Measurements from ENCODE around the gene AP2A2.
"Not testable (repeated sequence)": the region's sequence is repeated elsewhere in the genome, so short reads cannot be mapped to it uniquely, and the experiment has no call there.

AP2A2 gene

DNA sequence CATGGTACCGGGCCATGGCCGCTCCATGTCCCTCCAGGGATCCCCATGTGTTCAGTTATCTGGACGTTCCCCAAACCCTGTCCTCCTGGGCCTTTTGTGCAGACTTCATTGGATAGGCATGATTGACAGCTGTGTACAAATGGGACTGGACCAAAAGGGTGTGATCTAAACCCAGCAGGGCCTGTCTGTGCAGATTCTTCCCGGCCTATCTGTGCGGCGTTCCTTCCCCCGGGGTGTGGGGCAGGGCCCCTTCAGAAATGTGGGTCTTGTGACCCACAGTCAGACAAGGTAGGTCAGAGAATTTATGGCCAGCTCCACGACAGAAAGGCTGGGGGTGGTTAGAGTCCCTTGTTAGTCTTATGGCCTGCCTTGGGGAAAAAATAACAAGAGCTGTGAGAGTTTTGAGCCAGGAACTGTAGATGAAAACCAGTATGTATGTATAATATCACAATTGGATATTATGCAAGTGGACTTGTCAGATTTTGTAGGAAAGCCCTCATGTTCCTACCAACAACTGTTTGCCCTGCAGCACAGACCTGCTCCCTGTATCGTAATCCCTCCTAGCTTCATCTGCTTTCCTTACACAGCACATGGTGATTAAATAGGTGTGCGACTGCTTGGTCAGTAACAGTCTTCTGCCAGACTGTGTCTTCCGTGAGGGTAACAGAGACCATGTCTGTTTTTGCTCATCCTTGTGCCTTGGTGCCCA lies 31.7 kb downstream of the AP2A2 start:
- no peak for DNase-seq (ENCODE audit: low read depth, low spot score)
- Histone ChIP-seq H3K36me3 (ENCODE audit: insufficient read depth, low read length) (peaks cover 49% of the 10 kb centered on the region), H3K9ac (ENCODE audit: insufficient read length) (no peak overlapping the region), H3K9me3 (ENCODE audit: low read depth, low read length) (no peaks in the 10 kb centered on the region), H3K4me3 (no peak overlapping the region), H3K27ac (no peak overlapping the region)
- TF ChIP-seq EZH2 (IDR thresholded peaks at IDR 0.05) (no peak), POLR2AphosphoS5 (IDR thresholded peaks at IDR 0.05; ENCODE audit: borderline replicate concordance, low read depth, low read length) (no peak), FOXP2 (optimal IDR thresholded peaks at IDR 0.05; ENCODE audit: control extremely low read depth, extremely low read length, insufficient read depth) (no peak)

DNA sequence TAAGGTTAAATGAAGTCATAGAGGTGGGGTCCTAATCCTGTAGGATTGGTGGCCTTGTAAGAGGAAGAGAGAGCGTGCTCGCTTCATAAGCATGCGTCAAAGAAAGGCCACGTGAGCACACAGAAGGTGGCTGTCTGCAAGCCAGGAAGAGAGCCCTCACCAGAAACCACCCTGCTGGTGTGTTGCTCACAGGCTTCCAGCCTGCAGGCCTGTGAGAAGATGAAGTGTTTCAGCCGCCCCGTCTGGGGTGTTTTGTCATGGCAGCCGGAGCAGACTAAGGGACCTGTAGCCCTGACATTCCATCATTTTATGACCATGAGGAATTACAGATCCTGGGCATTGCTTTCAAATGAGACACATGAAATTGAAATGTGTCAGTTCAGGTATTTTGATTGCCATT lies 32.4 kb downstream of the AP2A2 start:
- no peaks in the 10 kb centered on the region for H3K9me3 ChIP-seq (ENCODE audit: low read depth, low read length)
- H3K36me3 ChIP-seq (ENCODE audit: insufficient read depth, low read length) = peaks cover 55% of the 10 kb centered on the region
- TF ChIP-seq EZH2 (IDR thresholded peaks at IDR 0.05) = no peak
- TF ChIP-seq FOXP2 (optimal IDR thresholded peaks at IDR 0.05; ENCODE audit: control extremely low read depth, extremely low read length, insufficient read depth) = no peak
- TF ChIP-seq POLR2AphosphoS5 (IDR thresholded peaks at IDR 0.05; ENCODE audit: borderline replicate concordance, low read depth, low read length) = no peak
- no peak for DNase-seq (ENCODE audit: low read depth, low spot score)
- H3K9ac ChIP-seq (ENCODE audit: insufficient read length) = no peak overlapping the region
- no peak overlapping the region for H3K27ac ChIP-seq
- H3K4me3 ChIP-seq = no peak overlapping the region

DNA sequence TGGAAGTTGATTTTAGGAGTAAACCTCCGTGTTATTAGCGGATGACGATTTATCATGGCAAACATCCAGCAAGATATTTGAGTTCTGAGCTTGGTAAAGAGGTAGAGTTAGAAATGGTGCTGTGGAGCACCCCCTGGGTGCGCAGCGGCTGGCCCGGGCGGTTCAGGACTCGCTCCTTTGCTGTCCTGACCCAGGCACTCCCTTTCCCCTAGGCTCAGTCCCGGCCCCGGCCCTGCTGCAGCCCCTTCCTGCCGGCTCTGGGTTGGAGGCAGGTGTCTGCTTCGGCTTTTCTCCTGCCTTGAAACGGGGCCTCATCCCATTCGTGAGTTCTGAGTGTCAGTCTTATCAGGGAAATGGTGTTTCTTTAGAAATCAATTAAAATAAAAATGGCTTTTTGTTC lies 33.4 kb downstream of the AP2A2 start:
- H3K27ac ChIP-seq = no peak overlapping the region
- no peak for DNase-seq (ENCODE audit: low read depth, low spot score)

DNA sequence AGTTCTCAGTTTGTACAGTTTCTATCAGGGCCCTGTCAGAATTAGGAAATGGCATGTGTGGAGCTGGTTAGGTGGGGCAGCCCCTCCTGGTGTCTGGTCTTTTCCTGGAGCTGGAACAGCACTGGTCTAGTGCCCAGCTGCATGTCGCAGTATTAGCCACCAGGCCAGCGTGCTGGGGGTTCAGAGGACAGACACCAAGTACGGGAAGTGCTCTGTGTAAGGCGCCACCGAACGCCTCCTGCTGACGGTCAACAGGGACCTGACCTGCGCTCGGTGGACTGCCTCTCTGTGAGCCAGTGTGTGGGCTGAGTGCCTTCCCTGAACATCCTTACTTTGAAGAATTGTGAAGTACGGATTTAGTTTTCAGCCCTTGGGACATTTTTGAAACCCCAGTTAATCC lies 33.9 kb downstream of the AP2A2 start:
- no peak for DNase-seq (ENCODE audit: low read depth, low spot score)
- H3K9me3 ChIP-seq (ENCODE audit: low read depth, low read length) = no peaks in the 10 kb centered on the region
- peaks cover 70% of the 10 kb centered on the region for H3K36me3 ChIP-seq (ENCODE audit: insufficient read depth, low read length)

More for the DNA sequence above, 33.4 kb downstream of the AP2A2 start:
- no peak overlapping the region for H3K9ac ChIP-seq (ENCODE audit: insufficient read length)
- no peak overlapping the region for H3K4me3 ChIP-seq
- H3K9me3 ChIP-seq (ENCODE audit: low read depth, low read length) = no peaks in the 10 kb centered on the region
- peaks cover 65% of the 10 kb centered on the region for H3K36me3 ChIP-seq (ENCODE audit: insufficient read depth, low read length)
- TF ChIP-seq EZH2 (IDR thresholded peaks at IDR 0.05) = no peak
- no peak for TF ChIP-seq POLR2AphosphoS5 (IDR thresholded peaks at IDR 0.05; ENCODE audit: borderline replicate concordance, low read depth, low read length)
- no peak for TF ChIP-seq FOXP2 (optimal IDR thresholded peaks at IDR 0.05; ENCODE audit: control extremely low read depth, extremely low read length, insufficient read depth)

DNA sequence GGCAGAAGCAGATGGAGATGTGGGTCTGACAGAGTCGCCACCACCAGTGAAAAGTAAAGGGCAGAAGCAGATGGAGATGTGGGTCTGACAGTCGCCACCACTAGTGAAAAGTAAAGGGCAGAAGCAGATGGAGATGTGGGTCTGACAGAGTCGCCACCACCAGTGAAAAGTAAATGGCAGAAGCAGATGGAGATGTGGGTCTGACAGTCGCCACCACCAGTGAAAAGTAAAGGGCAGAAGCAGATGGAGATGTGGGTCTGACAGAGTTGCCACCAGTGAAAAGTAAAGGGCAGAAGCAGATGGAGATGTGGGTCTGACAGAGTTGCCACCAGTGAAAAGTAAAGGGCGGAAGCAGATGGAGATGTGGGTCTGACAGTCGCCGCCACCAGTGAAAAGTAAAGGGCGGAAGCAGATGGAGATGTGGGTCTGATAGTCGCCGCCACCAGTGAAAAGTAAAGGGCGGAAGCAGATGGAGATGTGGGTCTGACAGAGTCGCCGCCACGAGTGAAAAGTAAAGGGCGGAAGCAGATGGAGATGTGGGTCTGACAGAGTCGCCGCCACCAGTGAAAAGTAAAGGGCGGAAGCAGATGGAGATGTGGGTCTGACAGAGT lies 35.7 kb downstream of the AP2A2 start:
- H3K4me3 ChIP-seq; H3K9ac ChIP-seq (ENCODE audit: insufficient read length); H3K27ac ChIP-seq; DNase-seq (ENCODE audit: low read depth, low spot score); H3K9me3 ChIP-seq (ENCODE audit: low read depth, low read length): not testable (repeated sequence)
- peaks cover 77% of the 10 kb centered on the region for H3K36me3 ChIP-seq (ENCODE audit: insufficient read depth, low read length)

More for the DNA sequence above, 33.9 kb downstream of the AP2A2 start:
- H3K4me3 ChIP-seq = no peak overlapping the region
- H3K27ac ChIP-seq = no peak overlapping the region
- no peak overlapping the region for H3K9ac ChIP-seq (ENCODE audit: insufficient read length)
- TF ChIP-seq POLR2AphosphoS5 (IDR thresholded peaks at IDR 0.05; ENCODE audit: borderline replicate concordance, low read depth, low read length) (no peak), EZH2 (IDR thresholded peaks at IDR 0.05) (no peak), FOXP2 (optimal IDR thresholded peaks at IDR 0.05; ENCODE audit: control extremely low read depth, extremely low read length, insufficient read depth) (no peak)

DNA sequence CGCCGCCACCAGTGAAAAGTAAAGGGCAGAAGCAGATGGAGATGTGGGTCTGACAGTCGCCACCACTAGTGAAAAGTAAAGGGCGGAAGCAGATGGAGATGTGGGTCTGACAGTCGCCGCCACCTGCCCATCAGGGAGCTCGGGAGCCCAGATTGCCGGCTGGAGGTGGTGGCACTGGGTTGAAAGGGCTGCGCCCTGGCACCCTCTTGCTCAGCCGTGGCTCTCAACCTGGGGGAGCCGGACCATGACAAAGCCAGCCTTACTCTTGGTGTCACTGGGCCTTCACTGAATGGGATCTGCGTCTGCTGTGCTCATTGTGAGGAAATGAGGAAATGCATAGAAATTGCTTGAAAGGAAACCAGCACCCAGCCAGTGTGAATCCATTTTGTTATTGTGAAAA lies 36.3 kb downstream of the AP2A2 start:
- Histone ChIP-seq H3K36me3 (ENCODE audit: insufficient read depth, low read length) (peaks cover 72% of the 10 kb centered on the region), H3K9me3 (ENCODE audit: low read depth, low read length) (no peaks in the 10 kb centered on the region), H3K27ac (no peak overlapping the region), H3K9ac (ENCODE audit: insufficient read length) (no peak overlapping the region), H3K4me3 (no peak overlapping the region)
- TF ChIP-seq EZH2 (IDR thresholded peaks at IDR 0.05) (no peak), POLR2AphosphoS5 (IDR thresholded peaks at IDR 0.05; ENCODE audit: borderline replicate concordance, low read depth, low read length) (no peak), FOXP2 (optimal IDR thresholded peaks at IDR 0.05; ENCODE audit: control extremely low read depth, extremely low read length, insufficient read depth) (no peak)
- no peak for DNase-seq (ENCODE audit: low read depth, low spot score)

DNA sequence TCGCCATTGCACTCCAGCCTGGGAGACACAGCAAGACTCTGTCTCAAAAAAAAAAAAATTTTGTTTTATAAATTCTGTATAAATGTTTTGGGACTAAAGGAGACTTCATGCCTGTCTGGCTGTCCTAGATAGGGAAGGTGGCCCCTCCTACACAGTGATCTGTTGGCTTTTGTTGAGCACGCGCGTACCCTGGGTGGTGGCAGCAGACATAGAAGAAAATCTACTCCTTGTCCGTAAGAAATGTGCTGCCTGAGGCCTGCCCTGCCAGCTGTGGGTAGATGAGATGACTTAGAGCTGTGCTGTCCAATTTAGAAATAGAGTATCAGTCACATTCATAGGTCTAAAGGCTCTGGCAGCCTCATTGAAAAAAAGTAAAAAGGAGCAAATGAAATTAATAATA lies 37.0 kb downstream of the AP2A2 start:
- DNase-seq (ENCODE audit: low read depth, low spot score) = no peak
- Histone ChIP-seq H3K36me3 (ENCODE audit: insufficient read depth, low read length) (peaks cover 64% of the 10 kb centered on the region), H3K4me3 (no peak overlapping the region), H3K27ac (no peak overlapping the region), H3K9me3 (ENCODE audit: low read depth, low read length) (no peaks in the 10 kb centered on the region), H3K9ac (ENCODE audit: insufficient read length) (no peak overlapping the region)
- TF ChIP-seq EZH2 (IDR thresholded peaks at IDR 0.05) (no peak), FOXP2 (optimal IDR thresholded peaks at IDR 0.05; ENCODE audit: control extremely low read depth, extremely low read length, insufficient read depth) (no peak), POLR2AphosphoS5 (IDR thresholded peaks at IDR 0.05; ENCODE audit: borderline replicate concordance, low read depth, low read length) (no peak)

DNA sequence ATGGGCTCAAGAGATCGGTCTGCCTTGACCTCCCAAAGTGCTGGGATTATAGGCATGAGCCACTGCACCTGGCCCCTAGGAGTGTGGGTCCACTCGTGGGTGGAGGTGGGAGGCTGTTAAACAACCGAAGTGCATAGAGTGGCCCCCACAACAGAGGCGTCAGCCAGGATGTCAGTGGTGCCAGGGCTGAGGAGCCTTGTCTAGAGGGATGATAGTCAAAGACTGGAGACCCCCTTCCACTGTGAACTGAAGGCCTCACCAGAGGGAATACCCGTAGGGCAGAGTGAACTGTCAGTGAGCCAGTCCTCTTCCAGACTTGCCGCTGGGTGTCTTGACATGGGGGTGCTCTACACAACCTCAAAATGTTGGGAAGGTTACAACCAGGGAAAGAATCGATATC lies 38.2 kb downstream of the AP2A2 start:
- H3K9me3 ChIP-seq (ENCODE audit: low read depth, low read length) = no peaks in the 10 kb centered on the region
- H3K27ac ChIP-seq = no peak overlapping the region
- TF ChIP-seq FOXP2 (optimal IDR thresholded peaks at IDR 0.05; ENCODE audit: control extremely low read depth, extremely low read length, insufficient read depth) (no peak), EZH2 (IDR thresholded peaks at IDR 0.05) (no peak), POLR2AphosphoS5 (IDR thresholded peaks at IDR 0.05; ENCODE audit: borderline replicate concordance, low read depth, low read length) (no peak)
- H3K9ac ChIP-seq (ENCODE audit: insufficient read length) = no peak overlapping the region
- peaks cover 53% of the 10 kb centered on the region for H3K36me3 ChIP-seq (ENCODE audit: insufficient read depth, low read length)
- no peak for DNase-seq (ENCODE audit: low read depth, low spot score)
- no peak overlapping the region for H3K4me3 ChIP-seq

Measured in SK-N-MC (cell line).